ENCODE data around the gene GRXCR1.

GRXCR1 gene

GRCh38 chr4:42892413-42892812, at the start of gene GRXCR1:
Gene GRXCR1, plus strand, starts transcription at chr4:42892713. Its CDS starts 554 bp downstream, at chr4:42893267.
- no peak for DNase-seq (ENCODE audit: low read depth in 1 of 2, low spot score in 1 of 2)

DNA sequence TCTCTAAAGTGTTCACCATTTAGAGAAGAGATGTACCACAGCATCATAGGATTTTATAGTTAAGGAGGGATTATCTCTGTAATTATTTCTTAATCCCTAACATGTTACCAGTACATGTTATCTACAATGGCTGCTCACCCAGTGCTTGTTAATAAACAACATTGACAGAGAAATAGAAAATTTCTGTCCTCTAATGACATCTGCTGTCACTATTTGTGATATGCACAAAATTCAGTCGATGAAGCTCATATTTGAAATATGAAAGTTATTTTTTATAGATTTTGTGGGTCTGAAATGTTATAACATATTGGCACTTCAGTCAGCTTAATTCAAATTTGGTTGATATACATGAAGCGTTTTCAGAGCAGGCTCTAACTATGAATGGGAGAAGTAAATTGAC, 48.8 kb upstream of the GRXCR1 start:
- no peak for DNase-seq (ENCODE audit: low read depth in 1 of 2, low spot score in 1 of 2)

- DNase-seq (ENCODE audit: low read depth in 1 of 2, low spot score in 1 of 2) = no peak
Observed at GRCh38 chr4:42844422-42845070, 48.0 kb upstream of the GRXCR1 start.

DNA sequence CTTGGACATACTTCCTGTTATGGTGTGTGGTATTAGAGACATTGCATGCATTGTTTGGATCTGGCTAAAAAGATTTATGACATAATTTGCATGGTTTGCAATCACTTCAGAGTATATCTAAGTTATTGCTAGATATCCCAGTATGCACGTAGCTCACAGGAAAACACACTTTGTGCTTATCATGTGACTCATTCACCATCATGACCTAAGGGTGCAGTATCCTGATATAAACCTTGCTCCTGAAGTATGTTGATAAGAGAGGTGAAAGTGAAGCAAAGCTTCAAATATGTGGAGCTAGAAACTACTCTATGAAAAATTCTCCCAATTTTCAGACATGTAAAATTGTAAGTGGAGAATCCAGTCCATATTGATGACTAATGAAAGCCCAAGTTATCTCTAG, 46.9 kb upstream of the GRXCR1 start:
- no peak for DNase-seq (ENCODE audit: low read depth in 1 of 2, low spot score in 1 of 2)

DNA sequence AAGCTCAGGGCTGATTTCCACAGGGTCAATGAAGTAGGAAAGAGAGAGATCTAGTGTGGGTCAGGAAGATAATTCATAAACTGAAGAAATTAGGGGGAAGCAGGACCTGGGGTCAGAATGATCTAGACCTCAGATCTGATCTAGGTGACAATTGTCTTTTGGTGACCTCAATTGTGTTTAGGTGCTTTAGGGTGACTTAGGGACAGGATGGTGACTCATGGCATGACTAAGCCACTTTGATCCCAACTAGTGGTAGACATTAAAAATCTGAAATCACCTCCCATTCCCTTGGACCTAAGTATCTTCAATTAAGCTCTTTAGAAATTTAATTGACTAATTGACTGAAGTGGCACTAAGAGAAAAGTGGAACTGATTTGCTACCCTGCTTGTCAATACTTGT, 36.7 kb upstream of the GRXCR1 start:
- DNase-seq (ENCODE audit: low read depth in 1 of 2, low spot score in 1 of 2) = no peak

DNA sequence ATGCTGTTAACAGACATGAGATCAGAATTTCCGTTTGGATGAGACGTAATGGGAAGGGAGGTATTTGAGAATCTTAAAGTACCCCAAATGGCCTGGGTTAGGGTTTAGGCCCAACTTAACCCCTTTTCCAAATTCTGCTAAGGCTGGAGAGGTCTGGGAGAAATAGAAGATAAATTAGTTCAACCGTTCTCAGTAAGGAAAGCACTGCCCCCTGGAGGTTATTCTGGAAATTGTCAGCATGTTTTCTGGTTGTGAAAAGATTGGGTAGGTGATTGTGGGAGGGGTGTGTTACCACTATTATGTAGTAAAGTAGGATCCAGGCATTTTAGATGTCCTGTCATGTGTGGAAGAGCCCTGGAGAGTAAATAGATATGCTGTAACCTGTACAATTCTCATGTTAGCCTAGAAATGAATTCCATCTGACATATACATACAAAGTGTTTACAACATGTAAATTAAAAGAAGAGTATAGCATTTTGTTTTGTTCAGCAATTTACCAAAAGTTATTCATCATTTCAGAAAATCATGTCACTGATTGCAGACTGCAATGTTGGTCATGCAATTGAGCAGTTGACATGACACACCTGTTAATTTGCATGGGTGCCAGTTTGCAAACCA, 26.8 kb upstream of the GRXCR1 start:
- no peak for DNase-seq (ENCODE audit: low read depth in 1 of 2, low spot score in 1 of 2)

- DNase-seq (ENCODE audit: low read depth in 1 of 2, low spot score in 1 of 2) = no peak
Observed at GRCh38 chr4:42871261-42871660, 21.3 kb upstream of the GRXCR1 start.

DNA sequence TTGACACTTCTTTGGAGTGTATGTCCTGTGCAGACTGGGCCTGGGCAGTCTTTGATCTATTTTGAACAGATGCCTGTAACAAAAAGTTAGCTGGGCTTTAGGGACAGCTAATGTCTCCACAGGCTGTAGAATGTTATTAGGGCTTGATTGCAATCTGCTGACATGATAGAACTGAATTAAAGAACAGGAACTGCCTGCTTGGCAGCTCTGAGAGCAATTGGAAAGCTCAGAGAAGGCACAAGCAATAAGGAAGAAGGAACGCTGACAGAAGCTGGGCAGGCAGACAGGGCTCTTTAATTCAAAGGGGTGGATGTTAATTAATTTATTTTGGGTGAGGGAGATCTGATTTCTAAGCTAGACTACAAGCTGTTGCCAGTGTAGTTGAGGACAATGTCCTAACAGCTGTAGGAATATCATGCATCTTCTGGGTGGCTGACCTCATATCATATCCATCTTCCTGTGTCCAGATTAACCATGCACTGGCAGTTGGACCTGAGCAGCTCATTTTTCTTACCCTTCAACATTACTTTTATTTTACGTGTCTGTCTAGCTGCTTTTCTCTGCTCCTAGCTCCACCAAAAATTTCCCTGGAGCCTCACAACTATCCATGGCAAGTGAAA, 20.7 kb upstream of the GRXCR1 start:
- DNase-seq (ENCODE audit: low read depth in 1 of 2, low spot score in 1 of 2) = no peak

DNA sequence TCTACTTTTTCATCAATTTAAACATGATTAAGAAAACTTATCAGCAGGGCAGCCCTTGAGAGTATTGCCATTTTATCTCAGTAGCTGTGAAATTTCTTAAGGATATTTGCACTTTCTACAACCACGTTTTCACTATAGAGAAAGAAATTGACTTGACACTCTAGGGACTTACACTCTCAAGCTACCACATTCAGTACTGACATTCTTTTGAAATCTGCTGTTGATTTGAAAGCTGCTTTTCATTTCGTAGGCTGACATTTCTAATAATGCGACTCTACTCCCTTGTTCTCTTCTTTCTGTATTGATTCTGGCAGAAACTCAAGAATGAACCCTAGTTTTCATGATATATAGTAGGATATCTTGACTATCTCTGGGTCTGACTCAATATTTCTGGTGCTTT, 13.7 kb upstream of the GRXCR1 start:
- DNase-seq (ENCODE audit: low read depth in 1 of 2, low spot score in 1 of 2) = no peak

- no peak for DNase-seq (ENCODE audit: low read depth in 1 of 2, low spot score in 1 of 2)
Observed at GRCh38 chr4:42881253-42881652, 11.3 kb upstream of the GRXCR1 start.

GRCh38 chr4:42891644-42892043, 869 bp upstream of the GRXCR1 start:
- DNase-seq (ENCODE audit: low read depth in 1 of 2, low spot score in 1 of 2) = no peak

DNA sequence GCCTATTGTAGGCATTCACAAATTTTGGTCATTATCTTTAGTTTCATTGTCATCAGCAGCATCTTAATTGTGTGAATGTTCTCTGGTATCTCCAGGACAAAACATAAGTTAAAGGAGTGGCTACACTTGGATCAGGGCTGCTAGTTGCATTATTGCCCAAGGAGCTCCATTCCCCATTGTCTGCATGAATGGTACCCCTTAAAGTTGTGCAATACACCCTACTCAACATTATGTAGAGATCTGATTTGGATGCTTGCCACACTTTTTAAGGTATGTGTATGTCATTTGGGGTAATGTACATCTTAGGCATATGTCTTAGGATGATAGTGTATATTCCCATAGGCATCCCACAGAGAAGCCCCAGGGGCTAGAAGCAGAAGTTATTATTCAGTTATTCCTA, 2.9 kb downstream of the GRXCR1 start:
- no peak for DNase-seq (ENCODE audit: low read depth in 1 of 2, low spot score in 1 of 2)

GRCh38 chr4:42904986-42905385, 12.5 kb downstream of the GRXCR1 start:
- no peak for DNase-seq (ENCODE audit: low read depth in 1 of 2, low spot score in 1 of 2)

- DNase-seq (ENCODE audit: low read depth in 1 of 2, low spot score in 1 of 2) = no peak
Observed at GRCh38 chr4:42905591-42905990, 13.1 kb downstream of the GRXCR1 start.

GRCh38 chr4:42906341-42906740, 13.8 kb downstream of the GRXCR1 start:
- DNase-seq (ENCODE audit: low read depth in 1 of 2, low spot score in 1 of 2) = no peak

DNA sequence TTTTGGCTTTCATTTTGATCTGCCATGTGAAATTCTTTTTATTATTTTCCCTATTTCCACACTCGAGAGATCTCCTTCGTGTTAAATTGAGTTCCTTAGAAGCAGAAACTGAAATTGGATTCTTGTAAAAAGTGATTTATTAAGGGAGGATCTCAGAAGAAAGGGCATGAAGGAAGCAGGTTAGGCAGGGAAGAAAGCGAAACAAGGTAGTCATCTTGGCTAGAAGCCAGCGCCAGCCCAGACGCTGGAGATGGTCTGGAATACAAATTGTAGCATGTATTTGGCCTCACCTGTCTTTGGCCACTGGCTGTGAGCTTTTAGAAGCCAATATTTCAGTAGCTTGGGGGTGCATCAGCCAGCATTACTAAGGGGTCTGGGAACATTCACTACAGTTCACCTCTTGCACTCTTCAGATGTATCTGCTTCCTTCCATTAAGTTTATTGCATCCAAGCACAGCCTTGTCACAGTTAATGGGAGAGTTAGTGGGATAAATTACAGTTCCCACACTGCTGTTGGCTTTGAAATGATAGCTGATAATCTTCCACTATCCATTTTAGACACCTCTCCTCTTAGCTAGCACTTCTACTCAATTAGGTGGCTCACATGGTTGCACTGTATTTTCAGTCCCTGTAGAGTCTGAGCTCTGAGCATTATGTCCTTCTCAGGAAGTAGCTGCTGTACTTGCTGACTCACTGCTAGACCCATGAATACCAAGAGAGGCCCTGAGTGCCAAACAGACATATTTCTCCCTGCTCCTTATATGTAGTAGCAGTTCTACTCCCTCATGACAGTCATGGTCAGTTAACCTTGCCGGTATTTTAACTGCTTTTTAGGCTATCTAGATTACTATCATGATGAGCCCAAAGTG, 14.6 kb downstream of the GRXCR1 start:
- DNase-seq (ENCODE audit: low read depth in 1 of 2, low spot score in 1 of 2) = no peak

- no peak for DNase-seq (ENCODE audit: low read depth in 1 of 2, low spot score in 1 of 2)
Observed at GRCh38 chr4:42910459-42910858, 17.9 kb downstream of the GRXCR1 start.

- no peak for DNase-seq (ENCODE audit: low read depth in 1 of 2, low spot score in 1 of 2)
Observed at GRCh38 chr4:42914937-42915336, 22.4 kb downstream of the GRXCR1 start.

DNA sequence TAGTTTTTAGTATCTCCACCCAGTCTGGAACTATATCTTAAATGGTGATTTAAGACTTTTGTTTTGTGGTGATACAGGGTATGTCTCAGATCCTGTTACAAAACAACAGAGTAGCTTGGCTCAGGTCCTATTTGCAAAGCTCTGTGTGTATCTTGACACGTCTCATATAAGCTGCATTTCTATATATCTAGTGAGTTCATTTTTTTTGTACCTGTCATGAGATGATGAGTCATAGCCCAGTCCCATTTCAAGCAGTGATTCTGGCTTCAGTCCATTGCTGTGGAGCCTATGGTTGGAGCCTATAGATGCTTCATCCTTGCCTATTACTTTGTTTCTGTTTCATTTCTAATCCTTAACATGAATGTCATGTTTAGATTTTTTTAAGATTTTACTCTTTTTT, 23.0 kb downstream of the GRXCR1 start:
- no peak for DNase-seq (ENCODE audit: low read depth in 1 of 2, low spot score in 1 of 2)

GRCh38 chr4:42917296-42917695, 24.8 kb downstream of the GRXCR1 start:
- no peak for DNase-seq (ENCODE audit: low read depth in 1 of 2, low spot score in 1 of 2)

DNA sequence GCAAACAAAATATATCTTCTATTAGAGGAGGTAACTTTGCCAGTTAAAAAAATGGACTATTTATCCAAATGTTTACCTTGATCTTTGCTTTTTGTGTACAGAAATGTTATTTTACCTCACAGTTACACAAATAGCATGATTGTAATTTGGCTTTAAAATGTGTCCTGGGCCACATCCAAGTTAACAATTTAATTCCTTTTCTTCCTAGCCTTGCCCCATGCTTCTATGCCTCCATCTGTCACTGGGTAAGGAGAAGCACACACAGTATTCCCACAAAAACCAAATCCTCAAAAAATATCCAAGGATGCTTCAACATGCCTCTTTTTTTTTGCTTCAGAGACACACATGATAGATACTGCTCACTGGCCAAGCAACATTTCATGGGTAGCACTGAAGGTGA, 30.9 kb downstream of the GRXCR1 start:
- no peak for DNase-seq (ENCODE audit: low read depth in 1 of 2, low spot score in 1 of 2)

DNA sequence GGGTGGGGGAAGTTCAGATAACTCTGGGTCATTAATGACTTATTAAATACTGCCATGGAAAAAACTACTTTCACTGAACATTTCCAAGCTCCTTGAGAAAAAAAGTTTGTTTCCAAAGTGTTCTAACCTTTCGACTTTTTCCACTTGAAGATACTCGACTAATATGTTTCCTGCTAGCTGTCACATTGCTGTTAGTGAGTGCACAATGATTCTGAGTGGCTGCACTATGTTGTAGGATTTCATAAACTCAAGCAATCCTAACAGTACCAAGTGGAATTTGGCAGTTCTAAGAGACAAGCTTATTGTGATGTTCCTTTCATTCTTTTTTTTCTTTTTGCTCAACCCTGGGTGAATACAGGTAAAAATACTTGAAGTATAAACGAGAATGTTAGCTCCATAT, 33.4 kb downstream of the GRXCR1 start:
- DNase-seq (ENCODE audit: low read depth in 1 of 2, low spot score in 1 of 2) = no peak

All from stimulated activated CD4-positive, alpha-beta T cell treated with anti-CD3 and anti-CD28 coated beads, Interleukin-15, amount 100 ng/mL, for 1 hour (primary cell).